K562 (cell line): Measurements from ENCODE around the gene TPX2. TPM values are rescaled to one million over a fixed set of nuclear protein-coding genes. Genes with fewer than 3 reads are reported as not detected.
A peak's percentile ranks its signal among the peaks of the same experiment; 100 is the strongest.
"Not testable (repeated sequence)": the region's sequence is repeated elsewhere in the genome, so short reads cannot be mapped to it uniquely, and the experiment has no call there.

Experiments
- ATAC-seq: fragments of 200-7000 bp; cut with Tn5 transposase; 3 replicates; pipeline ENCODE4 v1.9.1; 2020; ENCODE audit warnings: moderate library complexity
- BruUV-seq: library from RNA; stranded (reverse); fragments of 400-500 nt; replicated peaks from 2 replicates; lab custom pipeline; 2021; lab: Mats Ljungman, UMichigan
- CTCF ChIA-PET: fragments of 300-600 bp; formaldehyde crosslinking; extraction: SDS; loops from one replicate; lab custom pipeline; 2021; ENCODE audit warnings: low intra/inter-chr PET ratio; lab: Yijun Ruan, JAX
- POLR2A ChIA-PET: fragments of 300-600, 350-650 bp; sonication (Branson Sonifier 250); formaldehyde crosslinking; extraction: SDS; loops from one replicate; lab custom pipeline; 2021; ENCODE audit warnings: antibody characterized with exemption, inconsistent platforms; lab: Yijun Ruan, JAX
- DNase-seq, 4 experiments: peaks; one replicate each; pipeline versions ENCODE4 v3.0.0 to v3.0.0-alpha.2; 2011 to 2018; ENCODE audit warnings: low spot score in 3 of 4, mixed read lengths in 3 of 4; ENCODE audit errors: extremely low read depth in 1 of 4
- FAIRE-seq: peaks from 2 replicates; lab custom pipeline; 2011; peaks lifted over from hg19 to GRCh38; lab: Jason Lieb, UNC
- H2AFZ ChIP-seq: 2 replicates; pipeline ENCODE4 v1.6.0; 2011; ENCODE audit warnings: low read depth, low read length, control low read depth, inconsistent platforms
- H3K27ac ChIP-seq: fragments of 200-600 bp; 3 replicates; pipeline ENCODE4 v1.8.0; 2011; ENCODE audit warnings: low read depth, mild to moderate bottlenecking, control low read depth, inconsistent platforms, low read length, moderate library complexity, mixed read lengths; ENCODE audit errors: extremely low read depth
- H3K27me3 ChIP-seq, 2 experiments: fragments of 300-600 bp in 1 of 2; 2 replicates in 1 of 2; 3 replicates in 1 of 2; pipeline versions ENCODE4 v1.6.0 to v1.8.0; 2011; ENCODE audit warnings: inconsistent platforms in 2 of 2, low read length in 2 of 2, mild to moderate bottlenecking in 1 of 2, mixed read lengths in 1 of 2, moderate library complexity in 1 of 2; ENCODE audit not compliant: control insufficient read depth in 2 of 2, insufficient read depth in 2 of 2
- H3K36me3 ChIP-seq: fragments of 300-600 bp; 3 replicates; pipeline ENCODE4 v1.8.0; 2011; ENCODE audit warnings: mild to moderate bottlenecking, low read length, inconsistent platforms; ENCODE audit not compliant: control insufficient read depth, insufficient read depth
- H3K4me1 ChIP-seq, 2 experiments: fragments of 200-600 bp in 1 of 2; replicated peaks in 1 of 2; 2 replicates in 1 of 2; 3 replicates in 1 of 2; pipeline versions ENCODE4 v1.5.1 to v1.8.0; 2011; ENCODE audit warnings: inconsistent platforms in 2 of 2, low read length in 2 of 2, mild to moderate bottlenecking in 1 of 2, mixed read lengths in 1 of 2, moderate library complexity in 1 of 2; ENCODE audit not compliant: control insufficient read depth in 2 of 2, insufficient read depth in 2 of 2
- H3K4me2 ChIP-seq: 2 replicates; pipeline ENCODE4 v1.6.1; 2011; ENCODE audit warnings: low read length, control low read depth, inconsistent platforms, mixed read lengths; ENCODE audit not compliant: insufficient read depth
- H3K4me3 ChIP-seq: fragments of 200-600 bp; sonication (generic), shearing (Covaris generic); 2 replicates; pipeline ENCODE4 v1.5.1; 2016; ENCODE audit warnings: control low read depth, inconsistent platforms
- H3K79me2 ChIP-seq: fragments of 200-600 bp; 3 replicates; pipeline ENCODE4 v1.8.0; 2011; ENCODE audit warnings: low read length, inconsistent platforms; ENCODE audit not compliant: control insufficient read depth, insufficient read depth
- H3K9ac ChIP-seq, 2 experiments: 2 replicates each; pipeline versions ENCODE4 v1.6.0 to v1.6.1; 2011; ENCODE audit warnings: low read depth in 2 of 2, low read length in 2 of 2, control low read depth in 1 of 2, inconsistent platforms in 1 of 2, mild to moderate bottlenecking in 1 of 2, mixed read lengths in 1 of 2; ENCODE audit not compliant: insufficient read depth in 1 of 2
- H3K9me1 ChIP-seq: one replicate; pipeline ENCODE4 v1.6.0; 2011; ENCODE audit warnings: inconsistent platforms, mild to moderate bottlenecking, low read length, moderate library complexity; ENCODE audit not compliant: control insufficient read depth, insufficient read depth
- H3K9me3 ChIP-seq: replicated peaks from 2 replicates; pipeline ENCODE4 v1.5.1; 2011; ENCODE audit warnings: low read depth, low read length, inconsistent platforms; ENCODE audit not compliant: control insufficient read depth, insufficient read depth
- H4K20me1 ChIP-seq: replicated peaks from 2 replicates; pipeline ENCODE4 v1.6.1; 2011; ENCODE audit warnings: low read length, inconsistent platforms, mixed read lengths; ENCODE audit not compliant: control insufficient read depth, insufficient read depth
- WGBS: fragments of 100-300 bp; shearing (Covaris generic); methylation state at CpG from one replicate; pipeline ENCODE4 v1.1.6; 2016; ENCODE audit warnings: low coverage, mixed read lengths; ENCODE audit not compliant: insufficient coverage; ENCODE audit errors: missing lambda C conversion rate; 5-methylcytosine and 5-hydroxymethylcytosine counted together
- in situ Hi-C: fragments of 300-500 bp; cut with MboI; formaldehyde crosslinking; loops from 4 replicates; pipeline ENCODE4 v1.15.0; 2018; ENCODE audit warnings: inconsistent platforms, mixed read lengths
- intact Hi-C: fragments of 100-400 bp; cut with micrococcal nuclease; formaldehyde crosslinking; loops from 2 replicates; pipeline ENCODE4 v1.14.2; 2022
- polyA plus RNA-seq, 8 experiments: library from polyadenylated mRNA; depleted of rRNA in 4 of 8; stranded (reverse) in 5 of 8; unstranded in 3 of 8; fragments of >200 nt; fragmentation: Nextera tagmentation in 2 of 8; fragmentation: Illumina TruSeq in 1 of 8; extraction: Ambion mirVana in 2 of 8; extraction: Trizol in 1 of 8; gene quantifications; 2 replicates each; pipeline versions ENCODE4 v1.2.1 to v1.2.3, GENCODE V29; 2011 to 2014; ENCODE audit warnings: inconsistent platforms in 1 of 8, missing spikeins in 1 of 8
- total RNA-seq, 7 experiments: library from RNA; depleted of rRNA in 6 of 7; stranded (reverse); fragments of >200 nt in 6 of 7; fragmentation: Illumina TruSeq in 2 of 7; extraction: Trizol in 2 of 7; gene quantifications; 2 replicates each; pipeline versions ENCODE4 v1.2.1 to v1.2.3, GENCODE V29; 2011 to 2021; ENCODE audit warnings: low replicate concordance in 1 of 7
- TF ChIP-seq, protein P1 (sequence below): sonication (generic); formaldehyde crosslinking; IDR thresholded peaks from 2 replicates; pipeline ENCODE4 v1.8.1; 2023; ENCODE audit warnings: mild to moderate bottlenecking, missing genetic modification reagents
- TF ChIP-seq, protein P2 (sequence below): IDR thresholded peaks from 2 replicates; pipeline ENCODE4 v1.6.1; 2014; ENCODE audit warnings: antibody characterized with exemption

The TPX2 gene
- total and polyA plus RNA-seq, 9 of the 15 experiments (the other 6 are each of a cell fraction or from before 2014, with no cell fraction given) = 48.0 to 241 (median 133) TPM

DNA sequence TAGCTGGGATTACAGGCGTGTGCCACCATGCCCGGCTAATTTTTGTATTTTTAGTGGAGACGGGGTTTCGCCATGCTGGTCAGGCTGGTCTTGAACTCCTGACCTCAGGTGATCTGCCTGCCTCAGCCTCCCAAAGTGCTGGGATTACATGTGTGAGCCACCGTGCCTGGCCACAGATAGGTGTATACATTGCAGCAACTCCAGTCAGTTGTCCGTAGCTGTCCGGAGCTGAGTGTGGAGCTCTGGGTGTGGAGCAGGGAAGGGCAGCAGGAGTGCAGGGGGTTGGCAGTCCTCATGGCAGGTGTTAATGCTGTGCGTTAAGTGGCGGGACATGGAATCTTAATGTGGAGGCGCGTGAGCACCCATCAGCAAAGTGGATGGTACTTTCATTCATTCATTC is 88.9 kb downstream of the TPX2 start:
- H4K20me1 ChIP-seq, BruUV-seq, H2AFZ ChIP-seq, H3K9me3 ChIP-seq, H3K4me3 ChIP-seq, H3K79me2 ChIP-seq, H3K36me3 ChIP-seq, H3K9me1 ChIP-seq, H3K27ac ChIP-seq, H3K4me1 ChIP-seq, FAIRE-seq, H3K4me2 ChIP-seq, H3K9ac ChIP-seq, ATAC-seq, DNase-seq: not testable (repeated sequence)
- in situ Hi-C loops = loop anchor here (25.0 kb wide), 1 partner anchor 834 kb away; the partner anchor contains the start of gene C20orf203
- ChIA-PET CTCF (interaction anchor here (1.6 kb wide), 1 partner anchor 18 kb away, joined by 3 read pairs; no protein-coding TSS in a partner anchor), POLR2A (interaction anchor here (0.6 kb wide), 1 partner anchor 291 kb away, joined by 3 read pairs; no protein-coding TSS in a partner anchor)
- 57% methylated on average over 11 of the region's 11 CpGs for WGBS
- intact Hi-C loops = loop anchor here (10.0 kb wide), 2 partner anchors 207 to 827 kb away; no protein-coding TSS in a partner anchor
- peaks cover 11 to 16% of the 10 kb centered on the region in 2 experiments; a peak in 3 of 5 replicates for H3K27me3 ChIP-seq

DNA sequence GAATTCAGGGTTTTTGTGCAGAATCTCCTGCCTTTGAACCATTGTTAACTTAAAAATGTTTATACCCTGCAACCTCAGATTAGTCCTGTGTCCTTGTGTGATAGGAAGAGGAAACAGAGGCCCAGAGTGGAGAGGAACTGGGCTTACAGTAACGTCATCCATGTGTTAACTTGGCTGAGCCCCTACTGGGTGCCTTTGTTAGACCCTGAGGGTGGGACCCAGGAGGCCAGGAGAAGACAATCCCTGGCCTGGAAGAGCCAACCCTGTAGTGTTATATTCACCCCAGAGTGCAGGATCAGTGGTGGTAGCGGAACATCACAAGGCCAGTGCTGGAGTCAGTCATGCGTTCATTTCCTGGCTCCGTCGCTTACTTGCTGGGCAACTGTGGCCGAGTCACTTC is 90.6 kb downstream of the TPX2 start:
- Histone ChIP-seq H3K79me2 (no peaks in the 10 kb centered on the region), H3K36me3 (no peaks in the 10 kb centered on the region), H3K4me2 (no peak overlapping the region), H3K27me3 (peaks cover 11 to 16% of the 10 kb centered on the region in 2 experiments; a peak in 3 of 5 replicates), H3K4me1 (peaks cover 0 to 17% of the 10 kb centered on the region in 2 experiments; a peak in 3 of 5 replicates), H3K9ac (no peak overlapping the region), H4K20me1 (0 out of 2 replicates have a peak, but pooled peaks cover 4% of the 10 kb centered on the region), H3K4me3 (no peak overlapping the region), H3K9me1 (no peaks in the 10 kb centered on the region), H2AFZ (0 out of 2 replicates have a peak overlapping the region, but pooled peaks have one; percentile 17), H3K27ac (no peak overlapping the region), H3K9me3 (no peaks in the 10 kb centered on the region)
- DNase-seq (no peak), FAIRE-seq (no peak), ATAC-seq (no peak)
- CTCF ChIA-PET = interaction anchor here (0.6 kb wide), 1 partner anchor 1028 kb away, joined by 3 read pairs; no protein-coding TSS in a partner anchor
- BruUV-seq = no TSS peak
- 69% methylated on average over 6 of the region's 6 CpGs for WGBS
- in situ Hi-C loops = loop anchor here (25.0 kb wide), 1 partner anchor 833 kb away; the partner anchor contains the start of gene C20orf203
- POLR2A ChIA-PET = interaction anchor here (1.1 kb wide), 1 partner anchor 196 kb away, joined by 3 read pairs; no protein-coding TSS in a partner anchor
- TF ChIP-seq, protein P1, sequence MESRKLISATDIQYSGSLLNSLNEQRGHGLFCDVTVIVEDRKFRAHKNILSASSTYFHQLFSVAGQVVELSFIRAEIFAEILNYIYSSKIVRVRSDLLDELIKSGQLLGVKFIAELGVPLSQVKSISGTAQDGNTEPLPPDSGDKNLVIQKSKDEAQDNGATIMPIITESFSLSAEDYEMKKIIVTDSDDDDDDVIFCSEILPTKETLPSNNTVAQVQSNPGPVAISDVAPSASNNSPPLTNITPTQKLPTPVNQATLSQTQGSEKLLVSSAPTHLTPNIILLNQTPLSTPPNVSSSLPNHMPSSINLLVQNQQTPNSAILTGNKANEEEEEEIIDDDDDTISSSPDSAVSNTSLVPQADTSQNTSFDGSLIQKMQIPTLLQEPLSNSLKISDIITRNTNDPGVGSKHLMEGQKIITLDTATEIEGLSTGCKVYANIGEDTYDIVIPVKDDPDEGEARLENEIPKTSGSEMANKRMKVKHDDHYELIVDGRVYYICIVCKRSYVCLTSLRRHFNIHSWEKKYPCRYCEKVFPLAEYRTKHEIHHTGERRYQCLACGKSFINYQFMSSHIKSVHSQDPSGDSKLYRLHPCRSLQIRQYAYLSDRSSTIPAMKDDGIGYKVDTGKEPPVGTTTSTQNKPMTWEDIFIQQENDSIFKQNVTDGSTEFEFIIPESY = 0 out of 2 replicates have a peak, but pooled peaks have one; percentile 17
- TF ChIP-seq, protein P2, sequence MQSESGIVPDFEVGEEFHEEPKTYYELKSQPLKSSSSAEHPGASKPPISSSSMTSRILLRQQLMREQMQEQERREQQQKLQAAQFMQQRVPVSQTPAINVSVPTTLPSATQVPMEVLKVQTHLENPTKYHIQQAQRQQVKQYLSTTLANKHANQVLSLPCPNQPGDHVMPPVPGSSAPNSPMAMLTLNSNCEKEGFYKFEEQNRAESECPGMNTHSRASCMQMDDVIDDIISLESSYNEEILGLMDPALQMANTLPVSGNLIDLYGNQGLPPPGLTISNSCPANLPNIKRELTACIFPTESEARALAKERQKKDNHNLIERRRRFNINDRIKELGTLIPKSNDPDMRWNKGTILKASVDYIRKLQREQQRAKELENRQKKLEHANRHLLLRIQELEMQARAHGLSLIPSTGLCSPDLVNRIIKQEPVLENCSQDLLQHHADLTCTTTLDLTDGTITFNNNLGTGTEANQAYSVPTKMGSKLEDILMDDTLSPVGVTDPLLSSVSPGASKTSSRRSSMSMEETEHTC = no peak
- intact Hi-C loops = loop anchor here (5.0 to 10.0 kb wide), 3 partner anchors 102 to 825 kb away; no protein-coding TSS in a partner anchor
